CD14-positive monocyte (primary cell): ENCODE results near the gene ASS1. TPM values are rescaled to one million over a fixed set of nuclear protein-coding genes. Genes with fewer than 3 reads are reported as not detected.

Experiments
- DNase-seq, 3 donors: peaks; one replicate each; pipeline ENCODE4 v3.0.0-alpha.2; 2011 to 2022
- H2AFZ ChIP-seq: 2 replicates; pipeline ENCODE4 v1.6.0; 2012; ENCODE audit warnings: mild to moderate bottlenecking, low read depth, low read length, inconsistent platforms; ENCODE audit not compliant: insufficient read depth, poor library complexity, severe bottlenecking
- H3K27ac ChIP-seq, 2 donors: 1 replicate in 1 of 2; 2 replicates in 1 of 2; pipeline ENCODE4 v1.5.1; 2012 to 2013; ENCODE audit warnings: low read length in 2 of 2, control low read depth in 1 of 2, inconsistent platforms in 1 of 2, low read depth in 1 of 2, mild to moderate bottlenecking in 1 of 2
- H3K27me3 ChIP-seq, 2 donors: one replicate each; pipeline versions ENCODE4 v1.6.0 to v1.6.1; 2011 to 2013; ENCODE audit warnings: low read length in 2 of 2; ENCODE audit not compliant: control insufficient read depth in 2 of 2, insufficient read depth in 2 of 2
- H3K36me3 ChIP-seq, 2 donors: replicated peaks in 1 of 2; 1 replicate in 1 of 2; 2 replicates in 1 of 2; pipeline versions ENCODE4 v1.5.1 to v1.6.1; 2012 to 2013; ENCODE audit warnings: low read length in 2 of 2, control low read depth in 1 of 2, inconsistent platforms in 1 of 2, mild to moderate bottlenecking in 1 of 2; ENCODE audit not compliant: insufficient read depth in 2 of 2, control insufficient read depth in 1 of 2
- H3K4me1 ChIP-seq, 2 donors: 1 replicate in 1 of 2; 2 replicates in 1 of 2; pipeline versions ENCODE4 v1.5.1 to v1.6.1; 2012 to 2013; ENCODE audit warnings: low read length in 2 of 2, control low read depth in 1 of 2, inconsistent platforms in 1 of 2, mild to moderate bottlenecking in 1 of 2, moderate library complexity in 1 of 2; ENCODE audit not compliant: insufficient read depth in 2 of 2, control insufficient read depth in 1 of 2
- H3K4me2 ChIP-seq: replicated peaks from 2 replicates; pipeline ENCODE3; 2012; ENCODE audit warnings: low read length, moderate library complexity, mild to moderate bottlenecking; ENCODE audit not compliant: poor library complexity, severe bottlenecking; ENCODE audit errors: extremely low read depth
- H3K4me3 ChIP-seq, 3 experiments: fragments of 200-600 bp in 1 of 3; sonication (generic) in 1 of 3; replicated peaks in 1 of 3; 1 replicate in 2 of 3; 2 replicates in 1 of 3; pipeline ENCODE4 v1.5.1; 2011 to 2013; ENCODE audit warnings: low read length in 3 of 3, mild to moderate bottlenecking in 3 of 3, control low read depth in 2 of 3, low read depth in 2 of 3, inconsistent platforms in 1 of 3, moderate library complexity in 1 of 3
- H3K79me2 ChIP-seq: 2 replicates; pipeline ENCODE4 v1.6.0; 2012; ENCODE audit warnings: mild to moderate bottlenecking, control low read depth, inconsistent platforms, low read length, moderate library complexity; ENCODE audit not compliant: insufficient read depth
- H3K9ac ChIP-seq: 2 replicates; pipeline ENCODE4 v1.6.0; 2017; ENCODE audit warnings: low read length, mild to moderate bottlenecking; ENCODE audit not compliant: insufficient read depth, poor library complexity, severe bottlenecking
- H3K9me3 ChIP-seq, 2 donors: replicated peaks in 1 of 2; 1 replicate in 1 of 2; 2 replicates in 1 of 2; pipeline versions ENCODE4 v1.5.1 to v1.6.1; 2012 to 2013; ENCODE audit warnings: low read length in 2 of 2, control low read depth in 1 of 2; ENCODE audit not compliant: control insufficient read depth in 1 of 2, insufficient read depth in 1 of 2
- H4K20me1 ChIP-seq: 2 replicates; pipeline ENCODE4 v1.6.0; 2012; ENCODE audit warnings: mild to moderate bottlenecking, low read length, control low read depth, moderate library complexity; ENCODE audit not compliant: insufficient read depth
- H3K27ac Mint-ChIP-seq, 7 donors: one replicate each; pipeline ENCODE4 v1.8.0; 2020; ENCODE audit warnings: mild to moderate bottlenecking in 7 of 7, mixed read lengths in 7 of 7, moderate library complexity in 6 of 7, inconsistent platforms in 2 of 7
- H3K27me3 Mint-ChIP-seq, 3 donors: one replicate each; pipeline ENCODE4 v1.8.0; 2021 to 2022; ENCODE audit warnings: low read depth in 3 of 3, mild to moderate bottlenecking in 3 of 3, mixed read lengths in 3 of 3, moderate library complexity in 3 of 3, inconsistent platforms in 1 of 3
- H3K36me3 Mint-ChIP-seq, 2 donors: one replicate each; pipeline ENCODE4 v1.8.0; 2020; ENCODE audit warnings: mixed read lengths in 2 of 2, inconsistent platforms in 1 of 2, mild to moderate bottlenecking in 1 of 2
- H3K4me1 Mint-ChIP-seq: one replicate; pipeline ENCODE4 v1.8.0; 2020; ENCODE audit warnings: mild to moderate bottlenecking, mixed read lengths
- H3K4me3 Mint-ChIP-seq, 2 donors: one replicate each; pipeline ENCODE4 v1.8.0; 2020; ENCODE audit warnings: mild to moderate bottlenecking in 2 of 2, mixed read lengths in 2 of 2, moderate library complexity in 1 of 2
- H3K9me3 Mint-ChIP-seq, 7 donors: one replicate each; pipeline ENCODE4 v1.8.0; 2020 to 2022; ENCODE audit warnings: mixed read lengths in 7 of 7, mild to moderate bottlenecking in 6 of 7, moderate library complexity in 6 of 7, inconsistent platforms in 2 of 7
- WGBS: methylation state at CpG from one replicate; pipeline ENCODE4 v1.1.5; 2013; ENCODE audit warnings: missing lambda C conversion rate; ENCODE audit not compliant: insufficient coverage; 5-methylcytosine and 5-hydroxymethylcytosine counted together
- intact Hi-C, 2 donors: fragments of 100-400 bp; cut with micrococcal nuclease; formaldehyde crosslinking; loops; one replicate each; pipeline versions ENCODE4 v1.15.0 to v1.15.1; 2023
- polyA plus RNA-seq, 3 donors: library from polyadenylated mRNA; depleted of rRNA in 1 of 3; unstranded in 2 of 3; stranded (reverse) in 1 of 3; fragments of 300-500 nt in 2 of 3; fragments of >200 nt in 1 of 3; fragmentation: Illumina TruSeq in 2 of 3; gene quantifications; 1 replicate in 2 of 3; 2 replicates in 1 of 3; pipeline ENCODE4 v1.2.3, GENCODE V29; 2012 to 2021
- TF ChIP-seq, protein P1 (sequence below): fragments of 200-600 bp; IDR thresholded peaks from one replicate; pipeline ENCODE4 v1.8.0; 2022; ENCODE audit warnings: antibody characterized with exemption, mild to moderate bottlenecking

ASS1 gene
- polyA plus RNA-seq, 3 donors = not detected

DNA sequence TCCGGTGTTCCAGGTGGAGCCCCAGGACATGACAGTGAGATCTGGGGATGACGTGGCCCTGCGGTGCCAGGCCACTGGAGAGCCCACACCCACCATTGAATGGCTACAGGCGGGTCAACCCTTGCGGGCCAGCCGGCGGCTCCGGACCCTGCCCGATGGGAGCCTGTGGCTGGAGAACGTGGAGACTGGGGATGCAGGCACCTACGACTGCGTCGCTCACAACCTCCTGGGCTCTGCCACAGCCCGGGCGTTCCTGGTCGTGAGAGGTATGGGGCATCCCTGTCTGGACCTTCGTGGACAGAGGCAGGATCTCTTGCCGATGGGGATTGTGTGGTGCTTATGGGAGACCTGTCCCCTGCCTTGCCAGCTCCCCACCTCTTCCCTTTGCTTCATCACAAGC, 26.0 kb upstream of the ASS1 start:
- Histone ChIP-seq H2AFZ (no peak overlapping the region), H3K9ac (no peak overlapping the region), H3K79me2 (no peaks in the 10 kb centered on the region), H3K27ac (no peak overlapping the region), H3K27me3 (no peaks in the 10 kb centered on the region), H3K4me1 (no peaks in the 10 kb centered on the region), H3K4me2 (no peak overlapping the region), H4K20me1 (no peaks in the 10 kb centered on the region), H3K36me3 (no peaks in the 10 kb centered on the region), H3K9me3 (no peaks in the 10 kb centered on the region), H3K4me3 (no peak overlapping the region)
- H3K36me3 Mint-ChIP-seq = no peaks in the 10 kb centered on the region
- H3K27ac Mint-ChIP-seq = no peak overlapping the region
- intact Hi-C loops = no loop called here
- no peak overlapping the region for H3K4me3 Mint-ChIP-seq
- peaks cover 0 to 1% (median 0%) of the 10 kb centered on the region in 7 donors for H3K9me3 Mint-ChIP-seq
- no peak for DNase-seq
- WGBS = 90% methylated on average over 4 of the region's 18 CpGs
- H3K27me3 Mint-ChIP-seq = peaks cover 3 to 12% (median 8%) of the 10 kb centered on the region in 3 donors
- no peaks in the 10 kb centered on the region for H3K4me1 Mint-ChIP-seq
- TF ChIP-seq, protein P1, sequence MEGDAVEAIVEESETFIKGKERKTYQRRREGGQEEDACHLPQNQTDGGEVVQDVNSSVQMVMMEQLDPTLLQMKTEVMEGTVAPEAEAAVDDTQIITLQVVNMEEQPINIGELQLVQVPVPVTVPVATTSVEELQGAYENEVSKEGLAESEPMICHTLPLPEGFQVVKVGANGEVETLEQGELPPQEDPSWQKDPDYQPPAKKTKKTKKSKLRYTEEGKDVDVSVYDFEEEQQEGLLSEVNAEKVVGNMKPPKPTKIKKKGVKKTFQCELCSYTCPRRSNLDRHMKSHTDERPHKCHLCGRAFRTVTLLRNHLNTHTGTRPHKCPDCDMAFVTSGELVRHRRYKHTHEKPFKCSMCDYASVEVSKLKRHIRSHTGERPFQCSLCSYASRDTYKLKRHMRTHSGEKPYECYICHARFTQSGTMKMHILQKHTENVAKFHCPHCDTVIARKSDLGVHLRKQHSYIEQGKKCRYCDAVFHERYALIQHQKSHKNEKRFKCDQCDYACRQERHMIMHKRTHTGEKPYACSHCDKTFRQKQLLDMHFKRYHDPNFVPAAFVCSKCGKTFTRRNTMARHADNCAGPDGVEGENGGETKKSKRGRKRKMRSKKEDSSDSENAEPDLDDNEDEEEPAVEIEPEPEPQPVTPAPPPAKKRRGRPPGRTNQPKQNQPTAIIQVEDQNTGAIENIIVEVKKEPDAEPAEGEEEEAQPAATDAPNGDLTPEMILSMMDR = no peak

DNA sequence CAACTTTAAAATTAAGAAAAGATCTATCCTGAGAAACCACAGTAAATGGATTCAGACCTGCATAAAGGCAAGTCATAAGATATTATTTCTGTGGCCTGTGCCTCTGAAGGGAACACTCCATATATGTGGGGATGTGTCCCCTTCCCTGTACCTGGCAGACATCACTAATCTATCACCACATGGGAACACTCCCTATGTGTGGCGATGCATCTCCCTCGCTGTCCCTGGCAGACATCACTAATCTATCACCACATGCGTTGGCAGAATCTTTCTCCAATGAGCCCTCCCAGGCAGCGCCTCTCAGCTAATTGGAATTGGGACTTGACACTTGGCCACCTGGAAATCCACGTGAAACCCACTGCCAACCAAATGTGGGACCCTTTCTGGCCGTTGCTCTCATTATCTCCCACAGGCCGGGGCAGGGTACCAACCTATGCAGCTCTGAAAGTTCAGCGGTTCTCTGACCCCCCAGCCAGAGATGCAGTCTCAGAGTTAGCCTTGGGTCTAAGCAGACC, 25.2 kb upstream of the ASS1 start:
- H3K4me3 Mint-ChIP-seq = no peak overlapping the region
- no peak overlapping the region for H3K27ac Mint-ChIP-seq

More for the DNA sequence above, 25.2 kb upstream of the ASS1 start:
- H3K4me3 ChIP-seq = no peak overlapping the region
- TF ChIP-seq, protein P1 = no peak
- H3K36me3 ChIP-seq = no peaks in the 10 kb centered on the region
- no peaks in the 10 kb centered on the region for H3K4me1 ChIP-seq
- Mint-ChIP-seq H3K4me1 (no peaks in the 10 kb centered on the region), H3K27me3 (peaks cover 2 to 14% (median 6%) of the 10 kb centered on the region in 3 donors), H3K9me3 (peaks cover 0 to 1% (median 0%) of the 10 kb centered on the region in 7 donors), H3K36me3 (no peaks in the 10 kb centered on the region)
- H3K4me2 ChIP-seq = no peak overlapping the region
- no peaks in the 10 kb centered on the region for H4K20me1 ChIP-seq
- intact Hi-C loops = no loop called here
- H3K27ac ChIP-seq = no peak overlapping the region
- no peak overlapping the region for H3K9ac ChIP-seq
- no peaks in the 10 kb centered on the region for H3K9me3 ChIP-seq
- H3K27me3 ChIP-seq = no peaks in the 10 kb centered on the region
- WGBS = 95% methylated on average over 6 of the region's 8 CpGs
- no peaks in the 10 kb centered on the region for H3K79me2 ChIP-seq
- H2AFZ ChIP-seq = no peak overlapping the region
- no peak for DNase-seq
